Fibroblast of skin of right quadriceps (primary cell): ENCODE data around the gene ENAH.
A peak's percentile ranks its signal among the peaks of the same experiment; 100 is the strongest.

Experiments used
- DNase-seq: peaks from one replicate; pipeline ENCODE4 v3.0.0-alpha.2; 2013

ENAH gene

GRCh38 chr1:225449261-225449660 is 203.7 kb downstream of the ENAH start:
- DNase-seq, result no peak

- DNase-seq, result no peak
Measured at GRCh38 chr1:225448146-225448805, 204.6 kb downstream of the ENAH start.

GRCh38 chr1:225447650-225448089 is 205.3 kb downstream of the ENAH start:
- no peak for DNase-seq

- DNase-seq, result no peak
Measured at GRCh38 chr1:225446981-225447615, 205.8 kb downstream of the ENAH start.

GRCh38 chr1:225446595-225446960 is 206.3 kb downstream of the ENAH start:
- no peak for DNase-seq

GRCh38 chr1:225445639-225446594 is 207.0 kb downstream of the ENAH start:
- DNase-seq, result no peak

GRCh38 chr1:225442123-225442505 is 210.8 kb downstream of the ENAH start:
- no peak for DNase-seq

- no peak for DNase-seq
Measured at GRCh38 chr1:225441314-225442122, 211.4 kb downstream of the ENAH start.

GRCh38 chr1:225440380-225441221 is 212.3 kb downstream of the ENAH start:
- no peak for DNase-seq

GRCh38 chr1:225437710-225438437 is 215.0 kb downstream of the ENAH start:
- peak; percentile 24 for DNase-seq
